Suppressor macrophage treated with lipopolysaccharide for 1 hour (primary cell): ENCODE results near the gene APBB1.

ENCODE experiments used
- DNase-seq, 3 donors: peaks; one replicate each; pipeline ENCODE4 v3.0.0-alpha.2; 2020 to 2022

The APBB1 gene

GRCh38 chr11:6419009-6419631 lies at the start of gene APBB1:
Gene APBB1, minus strand, starts transcription at chr11:6419094. Its CDS starts 7,747 bp downstream, at chr11:6411347.
- peak; percentile 47 to 73 (median 53) for DNase-seq

- no peak for DNase-seq
Observed at GRCh38 chr11:6459099-6459450, 40.2 kb upstream of the APBB1 start.

GRCh38 chr11:6458352-6459098 lies 39.6 kb upstream of the APBB1 start:
- no peak for DNase-seq

- DNase-seq = no peak
Observed at GRCh38 chr11:6457581-6458320, 38.9 kb upstream of the APBB1 start.

GRCh38 chr11:6456361-6457073 lies 37.6 kb upstream of the APBB1 start:
- no peak for DNase-seq

GRCh38 chr11:6455070-6455469 lies 36.2 kb upstream of the APBB1 start:
- DNase-seq = no peak

- DNase-seq = no peak
Observed at GRCh38 chr11:6453152-6453551, 34.3 kb upstream of the APBB1 start.

- no peak for DNase-seq
Observed at GRCh38 chr11:6452219-6452618, 33.3 kb upstream of the APBB1 start.

- DNase-seq = no peak
Observed at GRCh38 chr11:6448574-6448973, 29.7 kb upstream of the APBB1 start.

GRCh38 chr11:6443269-6444003 lies 24.5 kb upstream of the APBB1 start:
- DNase-seq = peak; percentile 58 to 78 (median 74)

GRCh38 chr11:6442441-6442840 lies 23.5 kb upstream of the APBB1 start:
- no peak for DNase-seq

- no peak for DNase-seq
Observed at GRCh38 chr11:6440906-6441358, 22.0 kb upstream of the APBB1 start, which contains the start of gene HPX. Gene HPX, minus strand, starts transcription at chr11:6440987. Its CDS starts 24 bp downstream, at chr11:6440963.

GRCh38 chr11:6438979-6439571 lies 20.2 kb upstream of the APBB1 start:
- peak; percentile 83 for DNase-seq

- peak; percentile 64 to 77 (median 74) for DNase-seq
Observed at GRCh38 chr11:6437993-6438392, 19.1 kb upstream of the APBB1 start.

GRCh38 chr11:6437423-6437822 lies 18.5 kb upstream of the APBB1 start:
- DNase-seq = no peak

- no peak for DNase-seq
Observed at GRCh38 chr11:6433998-6434660, 15.2 kb upstream of the APBB1 start.

- DNase-seq = no peak
Observed at GRCh38 chr11:6431861-6432260, 13.0 kb upstream of the APBB1 start.

- no peak for DNase-seq
Observed at GRCh38 chr11:6427516-6427915, 8.6 kb upstream of the APBB1 start.

GRCh38 chr11:6420677-6421076 lies 1.8 kb upstream of the APBB1 start:
- no peak for DNase-seq

GRCh38 chr11:6418557-6419008 lies 311 bp downstream of the APBB1 start:
- DNase-seq = no peak

- no peak for DNase-seq
Observed at GRCh38 chr11:6417907-6418556, 862 bp downstream of the APBB1 start.
